Calu3 (cell line): ENCODE results near the gene ANP32B. TPM values are rescaled to one million over a fixed set of nuclear protein-coding genes. Genes with fewer than 3 reads are reported as not detected.

Experiments
- total RNA-seq: library from RNA; stranded (reverse); gene quantifications from 2 replicates; pipeline ENCODE4 v1.2.3, GENCODE V29; 2022

Gene ANP32B
- total RNA-seq, 1 experiment from 2014 or later = 135 TPM

Other genes with a start within 250 kb of the ANP32B start
- gene FOXE1, start 130.1 kb upstream of the ANP32B start, total RNA-seq = 9.1 and 12.0 TPM in 2 replicates
- gene TRMO, start 60.8 kb upstream of the ANP32B start, total RNA-seq = 4.8 and 5.0 TPM in 2 replicates
- not detected in 2 replicates for gene HEMGN, start 45.2 kb upstream of the ANP32B start, total RNA-seq
- 43.0 and 47.5 TPM in 2 replicates for gene NANS, start 73.4 kb downstream of the ANP32B start, total RNA-seq
- 34.1 and 54.0 TPM in 2 replicates for gene TRIM14, start 135.9 kb downstream of the ANP32B start, total RNA-seq
- 24.3 and 30.6 TPM in 2 replicates for gene CORO2A, start 209.3 kb downstream of the ANP32B start, total RNA-seq